GM23338 (cell line): Measurements from ENCODE around the gene NTM. TPM values are rescaled to one million over a fixed set of nuclear protein-coding genes. Genes with fewer than 3 reads are reported as not detected.

Experiments
- ATAC-seq: fragments of 200-7000 bp; cut with Tn5 transposase; 3 replicates; pipeline ENCODE4 v1.9.1; 2020
- DNase-seq: peaks from one replicate; pipeline ENCODE4 v3.0.0-alpha.2; 2015; ENCODE audit warnings: low spot score
- H2AFZ ChIP-seq: fragments of 200-600 bp; sonication (generic); 2 replicates; pipeline ENCODE4 v1.8.0; 2016; ENCODE audit warnings: antibody characterized with exemption, mild to moderate bottlenecking, moderate library complexity
- H3F3A ChIP-seq: fragments of 200-600 bp; sonication (generic); replicated peaks from 2 replicates; pipeline ENCODE4 v1.8.0; 2017; ENCODE audit warnings: antibody characterized with exemption, mixed run types, low read depth
- H3K27ac ChIP-seq: fragments of 200-600 bp; sonication (generic); 2 replicates; pipeline ENCODE4 v1.6.1; 2016; ENCODE audit warnings: low read depth
- H3K27me3 ChIP-seq: fragments of 200-600 bp; sonication (generic); 2 replicates; pipeline ENCODE4 v1.8.0; 2016; ENCODE audit warnings: mild to moderate bottlenecking, mixed run types, moderate library complexity; ENCODE audit not compliant: insufficient read depth
- H3K36me3 ChIP-seq: fragments of 200-600 bp; sonication (generic); 2 replicates; pipeline ENCODE4 v1.8.0; 2016; ENCODE audit warnings: mild to moderate bottlenecking; ENCODE audit not compliant: insufficient read depth
- H3K4me1 ChIP-seq: fragments of 200-600 bp; sonication (generic); 2 replicates; pipeline ENCODE4 v1.8.0; 2016; ENCODE audit warnings: mild to moderate bottlenecking, moderate library complexity; ENCODE audit not compliant: insufficient read depth
- H3K4me2 ChIP-seq: fragments of 200-600 bp; sonication (generic); 2 replicates; pipeline ENCODE4 v1.7.1; 2017; ENCODE audit warnings: mixed run types
- H3K4me3 ChIP-seq: fragments of 200-600 bp; sonication (generic); 2 replicates; pipeline ENCODE4 v1.6.1; 2016; ENCODE audit warnings: mixed run types
- H3K79me2 ChIP-seq: fragments of 200-600 bp; sonication (generic); replicated peaks from 2 replicates; pipeline ENCODE4 v1.8.0; 2017; ENCODE audit warnings: mild to moderate bottlenecking; ENCODE audit not compliant: insufficient read depth
- H3K9me2 ChIP-seq: fragments of 200-600 bp; sonication (generic); 2 replicates; pipeline ENCODE4 v1.8.0; 2017; ENCODE audit not compliant: insufficient read depth
- H4K20me1 ChIP-seq: fragments of 200-600 bp; sonication (generic); replicated peaks from 2 replicates; pipeline ENCODE4 v1.8.0; 2017; ENCODE audit warnings: mild to moderate bottlenecking; ENCODE audit not compliant: insufficient read depth
- H3K27ac Mint-ChIP-seq: 2 replicates; pipeline ENCODE4 v1.8.0; 2020; ENCODE audit warnings: inconsistent platforms, mild to moderate bottlenecking, moderate library complexity, mixed read lengths
- H3K27me3 Mint-ChIP-seq: 3 replicates; pipeline ENCODE4 v1.8.0; 2022; ENCODE audit warnings: low read depth, mild to moderate bottlenecking, moderate library complexity, mixed read lengths, inconsistent platforms; ENCODE audit not compliant: insufficient read depth, poor library complexity
- H3K36me3 Mint-ChIP-seq: 3 replicates; pipeline ENCODE4 v1.8.0; 2021; ENCODE audit warnings: low read depth, mild to moderate bottlenecking, inconsistent platforms, moderate library complexity, mixed read lengths
- H3K4me1 Mint-ChIP-seq: 3 replicates; pipeline ENCODE4 v1.8.0; 2020; ENCODE audit warnings: mild to moderate bottlenecking, inconsistent platforms, mixed read lengths
- H3K4me3 Mint-ChIP-seq: 3 replicates; pipeline ENCODE4 v1.8.0; 2021; ENCODE audit warnings: moderate library complexity, mild to moderate bottlenecking, inconsistent platforms, mixed read lengths
- H3K9me3 Mint-ChIP-seq: 3 replicates; pipeline ENCODE4 v1.8.0; 2020; ENCODE audit warnings: moderate library complexity, mild to moderate bottlenecking, inconsistent platforms, mixed read lengths
- CREB1 ChIP-seq: fragments of 250-450 bp; sonication (Bioruptor Pico); IDR thresholded peaks from 2 replicates; pipeline ENCODE4 v1.5.0; 2020; ENCODE audit warnings: low read depth, mild to moderate bottlenecking, moderate library complexity
- CTCF ChIP-seq, 2 experiments: fragments of 200-600 bp in 1 of 2; sonication (generic) in 1 of 2; conservative IDR thresholded peaks; 2 replicates each; pipeline versions ENCODE4 v1.5.1 to v1.6.1; 2016 to 2017; ENCODE audit warnings: antibody characterized with exemption in 2 of 2, low read depth in 2 of 2, mild to moderate bottlenecking in 2 of 2, moderate library complexity in 1 of 2
- EZH2 ChIP-seq: fragments of 200-600 bp; sonication (generic); IDR thresholded peaks from one replicate; pipeline ENCODE4 v1.8.0; 2017; ENCODE audit warnings: antibody characterized with exemption, mild to moderate bottlenecking, low read depth; ENCODE audit not compliant: unreplicated experiment
- EZH2phosphoT487 ChIP-seq: fragments of 200-600 bp; sonication (generic); IDR thresholded peaks from one replicate; pipeline ENCODE4 v1.8.1; 2018; ENCODE audit warnings: antibody characterized with exemption; ENCODE audit not compliant: unreplicated experiment
- JUNB ChIP-seq: IDR thresholded peaks from one replicate; pipeline ENCODE4 v1.6.1; 2016; ENCODE audit warnings: antibody characterized with exemption; ENCODE audit not compliant: unreplicated experiment
- NANOG ChIP-seq: IDR thresholded peaks from 2 replicates; pipeline ENCODE4 v1.6.1; 2016; ENCODE audit warnings: antibody characterized with exemption, borderline replicate concordance
- POLR2AphosphoS5 ChIP-seq: IDR thresholded peaks from 2 replicates; pipeline ENCODE4 v1.6.1; 2016; ENCODE audit warnings: antibody characterized with exemption, low read depth
- STAT1 ChIP-seq: IDR thresholded peaks from one replicate; pipeline ENCODE4 v1.6.1; 2016; ENCODE audit warnings: antibody characterized with exemption; ENCODE audit not compliant: unreplicated experiment
- ZNF114 ChIP-seq: fragments of 250-450 bp; sonication (Bioruptor Pico); IDR thresholded peaks from 2 replicates; pipeline ENCODE4 v1.5.0; 2020; ENCODE audit warnings: mild to moderate bottlenecking, moderate library complexity
- ZNF331 ChIP-seq: fragments of 250-450 bp; sonication (Bioruptor Pico); IDR thresholded peaks from 2 replicates; pipeline ENCODE4 v1.5.0; 2020; ENCODE audit warnings: low read depth, mild to moderate bottlenecking, moderate library complexity
- ZNF462 ChIP-seq: fragments of 250-450 bp; sonication (Bioruptor Pico); IDR thresholded peaks from 2 replicates; pipeline ENCODE4 v1.5.0; 2020; ENCODE audit warnings: mild to moderate bottlenecking, moderate library complexity
- polyA plus RNA-seq: library from polyadenylated mRNA; unstranded; fragments of >200 nt; fragmentation: Nextera tagmentation; extraction: Ambion mirVana; gene quantifications from 2 replicates; pipeline ENCODE4 v1.2.1, GENCODE V29; 2016
- total RNA-seq: library from RNA; depleted of rRNA; stranded (reverse); fragments of >200 nt; shearing (Covaris generic); gene quantifications from 2 replicates; pipeline ENCODE4 v1.2.3, GENCODE V29; 2014
- TF ChIP-seq, protein P1 (sequence below): IDR thresholded peaks from one replicate; pipeline ENCODE4 v1.6.1; 2018; ENCODE audit warnings: antibody characterized with exemption; ENCODE audit not compliant: unreplicated experiment
- TF ChIP-seq, protein P2 (sequence below): IDR thresholded peaks from 2 replicates; pipeline ENCODE4 v1.6.1; 2016; ENCODE audit warnings: antibody characterized with exemption

The NTM gene
- total and polyA plus RNA-seq, 2 experiments from 2014 or later, result 10.6 to 14.6 TPM

GRCh38 chr11:131975619-131976018 lies 605.2 kb downstream of the NTM start:
- Mint-ChIP-seq H3K4me3 (no peak overlapping the region), H3K36me3 (no peaks in the 10 kb centered on the region), H3K27ac (no peak overlapping the region; the same call in 1 of the 2 replicates), H3K4me1 (peaks cover 49% of the 10 kb centered on the region), H3K27me3 (no peaks in the 10 kb centered on the region), H3K9me3 (no peaks in the 10 kb centered on the region)
- Histone ChIP-seq H3K9me2 (no peaks in the 10 kb centered on the region), H3K27me3 (no peaks in the 10 kb centered on the region), H2AFZ (no peak overlapping the region), H3K4me3 (no peak overlapping the region), H3K4me1 (peaks cover 39% of the 10 kb centered on the region), H3K27ac (no peak overlapping the region), H3K36me3 (no peaks in the 10 kb centered on the region), H3F3A (no peaks in the 10 kb centered on the region), H3K4me2 (no peak overlapping the region), H3K79me2 (no peaks in the 10 kb centered on the region), H4K20me1 (no peaks in the 10 kb centered on the region)
- no peak for ATAC-seq
- DNase-seq, result no peak
- no peak for TF ChIP-seq POLR2AphosphoS5
- TF ChIP-seq, protein P1, sequence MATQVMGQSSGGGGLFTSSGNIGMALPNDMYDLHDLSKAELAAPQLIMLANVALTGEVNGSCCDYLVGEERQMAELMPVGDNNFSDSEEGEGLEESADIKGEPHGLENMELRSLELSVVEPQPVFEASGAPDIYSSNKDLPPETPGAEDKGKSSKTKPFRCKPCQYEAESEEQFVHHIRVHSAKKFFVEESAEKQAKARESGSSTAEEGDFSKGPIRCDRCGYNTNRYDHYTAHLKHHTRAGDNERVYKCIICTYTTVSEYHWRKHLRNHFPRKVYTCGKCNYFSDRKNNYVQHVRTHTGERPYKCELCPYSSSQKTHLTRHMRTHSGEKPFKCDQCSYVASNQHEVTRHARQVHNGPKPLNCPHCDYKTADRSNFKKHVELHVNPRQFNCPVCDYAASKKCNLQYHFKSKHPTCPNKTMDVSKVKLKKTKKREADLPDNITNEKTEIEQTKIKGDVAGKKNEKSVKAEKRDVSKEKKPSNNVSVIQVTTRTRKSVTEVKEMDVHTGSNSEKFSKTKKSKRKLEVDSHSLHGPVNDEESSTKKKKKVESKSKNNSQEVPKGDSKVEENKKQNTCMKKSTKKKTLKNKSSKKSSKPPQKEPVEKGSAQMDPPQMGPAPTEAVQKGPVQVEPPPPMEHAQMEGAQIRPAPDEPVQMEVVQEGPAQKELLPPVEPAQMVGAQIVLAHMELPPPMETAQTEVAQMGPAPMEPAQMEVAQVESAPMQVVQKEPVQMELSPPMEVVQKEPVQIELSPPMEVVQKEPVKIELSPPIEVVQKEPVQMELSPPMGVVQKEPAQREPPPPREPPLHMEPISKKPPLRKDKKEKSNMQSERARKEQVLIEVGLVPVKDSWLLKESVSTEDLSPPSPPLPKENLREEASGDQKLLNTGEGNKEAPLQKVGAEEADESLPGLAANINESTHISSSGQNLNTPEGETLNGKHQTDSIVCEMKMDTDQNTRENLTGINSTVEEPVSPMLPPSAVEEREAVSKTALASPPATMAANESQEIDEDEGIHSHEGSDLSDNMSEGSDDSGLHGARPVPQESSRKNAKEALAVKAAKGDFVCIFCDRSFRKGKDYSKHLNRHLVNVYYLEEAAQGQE, result no peak
- TF ChIP-seq EZH2phosphoT487, result no peak
- no peak for TF ChIP-seq ZNF462 (CRISPR knock-in tag)
- no peak for TF ChIP-seq JUNB
- TF ChIP-seq ZNF114 (CRISPR knock-in tag), result no peak
- no peak for TF ChIP-seq NANOG
- no peak for TF ChIP-seq CTCF (conservative IDR thresholded peaks at IDR 0.05; ENCODE audit: low read depth in 2 of 2)
- TF ChIP-seq, protein P2, sequence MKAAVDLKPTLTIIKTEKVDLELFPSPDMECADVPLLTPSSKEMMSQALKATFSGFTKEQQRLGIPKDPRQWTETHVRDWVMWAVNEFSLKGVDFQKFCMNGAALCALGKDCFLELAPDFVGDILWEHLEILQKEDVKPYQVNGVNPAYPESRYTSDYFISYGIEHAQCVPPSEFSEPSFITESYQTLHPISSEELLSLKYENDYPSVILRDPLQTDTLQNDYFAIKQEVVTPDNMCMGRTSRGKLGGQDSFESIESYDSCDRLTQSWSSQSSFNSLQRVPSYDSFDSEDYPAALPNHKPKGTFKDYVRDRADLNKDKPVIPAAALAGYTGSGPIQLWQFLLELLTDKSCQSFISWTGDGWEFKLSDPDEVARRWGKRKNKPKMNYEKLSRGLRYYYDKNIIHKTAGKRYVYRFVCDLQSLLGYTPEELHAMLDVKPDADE, result no peak
- TF ChIP-seq ZNF331, result no peak
- TF ChIP-seq CREB1, result no peak
- TF ChIP-seq STAT1, result no peak
- no peak for TF ChIP-seq EZH2
